Chondrocyte (in vitro differentiated cells): ENCODE data around the gene RRH. TPM values are rescaled to one million over a fixed set of nuclear protein-coding genes. Genes with fewer than 3 reads are reported as not detected.

Source experiments
- DNase-seq: peaks from one replicate; pipeline ENCODE4 v3.0.0; 2021; ENCODE audit warnings: mixed read lengths, low spot score
- H3K27ac Mint-ChIP-seq: one replicate; pipeline ENCODE4 v1.8.0; 2021; ENCODE audit warnings: mild to moderate bottlenecking, moderate library complexity, mixed read lengths; ENCODE audit not compliant: unreplicated experiment
- H3K27me3 Mint-ChIP-seq: 2 replicates; pipeline ENCODE4 v1.8.0; 2021; ENCODE audit warnings: low read depth, mixed read lengths
- H3K36me3 Mint-ChIP-seq: 2 replicates; pipeline ENCODE4 v1.8.0; 2021; ENCODE audit warnings: low read depth, mixed read lengths
- H3K4me1 Mint-ChIP-seq: 2 replicates; pipeline ENCODE4 v1.8.0; 2021; ENCODE audit warnings: low read depth, mild to moderate bottlenecking, mixed read lengths
- H3K4me3 Mint-ChIP-seq: one replicate; pipeline ENCODE4 v1.8.0; 2021; ENCODE audit warnings: mild to moderate bottlenecking, moderate library complexity, mixed read lengths; ENCODE audit not compliant: unreplicated experiment
- H3K9me3 Mint-ChIP-seq: 2 replicates; pipeline ENCODE4 v1.8.0; 2021; ENCODE audit warnings: low read depth, mixed read lengths
- total RNA-seq: library from RNA; stranded (reverse); gene quantifications from 3 replicates; pipeline ENCODE4 v1.2.1, GENCODE V29; 2021
- TF ChIP-seq, protein P1 (sequence below): fragments of 200-600 bp; sonication (generic); IDR thresholded peaks from 2 replicates; pipeline ENCODE4 v1.5.0; 2021; ENCODE audit warnings: antibody characterized with exemption, mild to moderate bottlenecking, moderate library complexity

Gene RRH
- total RNA-seq, 1 donor from 2014 or later = not detected

DNA sequence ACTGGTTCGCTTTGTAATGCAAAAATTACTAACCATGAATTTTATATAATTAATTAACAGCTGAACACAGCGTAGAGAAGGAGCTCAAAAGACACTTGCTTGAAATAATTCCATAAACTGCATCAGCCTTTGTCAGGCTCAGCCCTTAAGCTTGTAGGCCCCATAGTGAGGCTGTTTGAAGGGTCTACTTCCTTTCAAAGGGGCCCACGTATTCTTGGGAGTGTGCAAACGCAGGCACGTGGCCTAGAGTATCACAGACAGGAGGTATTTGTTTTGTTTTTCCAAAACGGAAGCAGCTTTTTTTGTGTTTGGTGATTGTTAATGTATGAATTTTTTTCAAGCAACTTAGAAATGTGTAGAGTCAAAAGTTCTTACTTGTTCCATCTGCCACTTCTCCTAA is 59.3 kb downstream of the RRH start:
- peaks cover 1% of the 10 kb centered on the region for H3K9me3 Mint-ChIP-seq
- TF ChIP-seq, protein P1, sequence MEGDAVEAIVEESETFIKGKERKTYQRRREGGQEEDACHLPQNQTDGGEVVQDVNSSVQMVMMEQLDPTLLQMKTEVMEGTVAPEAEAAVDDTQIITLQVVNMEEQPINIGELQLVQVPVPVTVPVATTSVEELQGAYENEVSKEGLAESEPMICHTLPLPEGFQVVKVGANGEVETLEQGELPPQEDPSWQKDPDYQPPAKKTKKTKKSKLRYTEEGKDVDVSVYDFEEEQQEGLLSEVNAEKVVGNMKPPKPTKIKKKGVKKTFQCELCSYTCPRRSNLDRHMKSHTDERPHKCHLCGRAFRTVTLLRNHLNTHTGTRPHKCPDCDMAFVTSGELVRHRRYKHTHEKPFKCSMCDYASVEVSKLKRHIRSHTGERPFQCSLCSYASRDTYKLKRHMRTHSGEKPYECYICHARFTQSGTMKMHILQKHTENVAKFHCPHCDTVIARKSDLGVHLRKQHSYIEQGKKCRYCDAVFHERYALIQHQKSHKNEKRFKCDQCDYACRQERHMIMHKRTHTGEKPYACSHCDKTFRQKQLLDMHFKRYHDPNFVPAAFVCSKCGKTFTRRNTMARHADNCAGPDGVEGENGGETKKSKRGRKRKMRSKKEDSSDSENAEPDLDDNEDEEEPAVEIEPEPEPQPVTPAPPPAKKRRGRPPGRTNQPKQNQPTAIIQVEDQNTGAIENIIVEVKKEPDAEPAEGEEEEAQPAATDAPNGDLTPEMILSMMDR = no peak
- H3K4me3 Mint-ChIP-seq = no peak overlapping the region
- no peak overlapping the region for H3K27ac Mint-ChIP-seq
- H3K27me3 Mint-ChIP-seq = no peaks in the 10 kb centered on the region
- no peaks in the 10 kb centered on the region for H3K36me3 Mint-ChIP-seq
- H3K4me1 Mint-ChIP-seq = no peaks in the 10 kb centered on the region
- no peak for DNase-seq

DNA sequence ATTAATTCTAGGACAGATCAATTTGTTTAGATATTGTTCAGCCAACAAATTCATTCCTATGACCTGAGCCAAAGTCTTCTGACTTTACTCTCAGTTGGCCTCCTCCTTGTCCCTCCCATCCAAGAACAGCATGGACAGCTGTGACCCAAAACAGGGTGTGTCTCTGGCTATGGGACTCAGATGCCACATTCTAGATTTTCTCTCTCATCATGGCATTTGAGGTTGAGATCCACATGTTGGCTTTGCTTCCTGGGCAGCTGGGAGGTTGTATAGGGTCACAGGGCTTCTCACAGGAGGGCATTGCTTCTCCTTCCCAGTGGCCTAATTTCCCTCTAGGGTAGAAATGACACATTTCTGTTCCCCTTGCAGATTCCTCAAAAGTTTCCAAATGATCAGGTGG is 62.3 kb downstream of the RRH start:
- Mint-ChIP-seq H3K9me3 (peaks cover 2% of the 10 kb centered on the region), H3K36me3 (no peaks in the 10 kb centered on the region), H3K27me3 (no peaks in the 10 kb centered on the region), H3K27ac (no peak overlapping the region), H3K4me1 (no peaks in the 10 kb centered on the region), H3K4me3 (no peak overlapping the region)
- TF ChIP-seq, protein P1 = no peak
- DNase-seq = no peak

Other genes starting within 250 kb of the RRH start
- 16.3 to 19.1 TPM (median 16.7 TPM) in 3 replicates for gene CASP6, start 124.5 kb upstream of the RRH start, total RNA-seq
- gene PLA2G12A, start 97.9 kb upstream of the RRH start, total RNA-seq = 39.2 to 43.4 TPM (median 41.3 TPM) in 3 replicates
- not detected in 3 replicates for gene CFI, start 26.0 kb upstream of the RRH start, total RNA-seq
- gene GAR1, start 12.2 kb upstream of the RRH start, total RNA-seq = 18.5 to 20.7 TPM (median 20.2 TPM) in 3 replicates
- 0.07 to 0.17 TPM in 2 of 3 replicates, not detected in the other for gene LRIT3, start 20.1 kb downstream of the RRH start, total RNA-seq
- gene EGF, start 84.9 kb downstream of the RRH start, total RNA-seq = 0.87 to 1.4 TPM (median 1.3 TPM) in 3 replicates